Activated CD4-positive, alpha-beta T cell treated with anti-CD3 and anti-CD28 coated beads, Interleukin-2, amount 10 ng/mL, durations not matched to agents 7 days and 5 days (primary cell): ENCODE measurements around the gene EIF3K. TPM values are rescaled to one million over a fixed set of nuclear protein-coding genes. Genes with fewer than 3 reads are reported as not detected.

Experiments
- CTCF ChIA-PET: fragments of 350-600 bp; sonication (Branson Sonifier 250); formaldehyde crosslinking; loops from one replicate; lab custom pipeline; 2021; ENCODE audit warnings: antibody characterized with exemption; lab: Charles Lee
- POLR2A ChIA-PET: fragments of 350-600 bp; sonication (Branson Sonifier 250); formaldehyde crosslinking; loops from one replicate; lab custom pipeline; 2021; ENCODE audit warnings: antibody characterized with exemption; lab: Charles Lee
- DNase-seq: peaks from one replicate; pipeline ENCODE4 v3.0.0-alpha.2; 2020
- H3K27ac Mint-ChIP-seq: one replicate; pipeline ENCODE4 v1.8.0; 2021; ENCODE audit warnings: mild to moderate bottlenecking, moderate library complexity, mixed read lengths
- H3K27me3 Mint-ChIP-seq: one replicate; pipeline ENCODE4 v1.8.0; 2021; ENCODE audit warnings: mixed read lengths
- H3K36me3 Mint-ChIP-seq: one replicate; pipeline ENCODE4 v1.8.0; 2021; ENCODE audit warnings: low read depth, mixed read lengths
- H3K4me1 Mint-ChIP-seq: one replicate; pipeline ENCODE4 v1.8.0; 2021; ENCODE audit warnings: mixed read lengths
- H3K4me3 Mint-ChIP-seq: one replicate; pipeline ENCODE4 v1.8.0; 2021; ENCODE audit warnings: mild to moderate bottlenecking, moderate library complexity, mixed read lengths
- H3K9me3 Mint-ChIP-seq: one replicate; pipeline ENCODE4 v1.8.0; 2021; ENCODE audit warnings: mixed read lengths
- total RNA-seq, 2 experiments: library from RNA; stranded (reverse); gene quantifications; one replicate each; pipeline ENCODE4 v1.2.3, GENCODE V29; 2021

The EIF3K gene
- total RNA-seq, 2 experiments from 2014 or later, result 309 to 318 TPM

- H3K9me3 Mint-ChIP-seq, result peaks cover 4% of the 10 kb centered on the region
- CTCF ChIA-PET, result interaction anchor here (0.5 to 2.2 kb wide), 13 partner anchors 8 to 170 kb away, joined by 3 to 7 read pairs (median 3); no protein-coding TSS in a partner anchor
- POLR2A ChIA-PET, result no interaction called here
- peak; percentile 27 for DNase-seq
- peak overlapping the region; percentile 41 for H3K4me3 Mint-ChIP-seq
- peaks cover 85% of the 10 kb centered on the region for H3K4me1 Mint-ChIP-seq
- peak overlapping the region; percentile 68 for H3K27ac Mint-ChIP-seq
- H3K36me3 Mint-ChIP-seq, result peaks cover 37% of the 10 kb centered on the region
- no peaks in the 10 kb centered on the region for H3K27me3 Mint-ChIP-seq
These were observed 66.9 kb downstream of the EIF3K start for GRCh38 chr19:38685666-38686529.

- Mint-ChIP-seq H3K27me3 (no peaks in the 10 kb centered on the region), H3K4me3 (peak overlapping the region; percentile 41), H3K36me3 (peaks cover 32% of the 10 kb centered on the region), H3K9me3 (peaks cover 4% of the 10 kb centered on the region), H3K27ac (peak overlapping the region; percentile 68), H3K4me1 (peaks cover 82% of the 10 kb centered on the region)
- POLR2A ChIA-PET, result no interaction called here
- CTCF ChIA-PET, result interaction anchor here (0.5 to 2.2 kb wide), 13 partner anchors 9 to 171 kb away, joined by 3 to 7 read pairs (median 3); no protein-coding TSS in a partner anchor
- peak; percentile 49 for DNase-seq
These were observed 67.5 kb downstream of the EIF3K start for GRCh38 chr19:38686530-38686888.

Other genes with a start within 250 kb of the EIF3K start
- gene PSMD8, start 244.6 kb upstream of the EIF3K start, total RNA-seq, result 100 to 1,000 TPM; 178 to 186 TPM
- not detected for gene GGN, start 231.2 kb upstream of the EIF3K start, total RNA-seq
- 1 to 10 TPM; 1.2 to 1.8 TPM for gene SPRED3, start 230.5 kb upstream of the EIF3K start, total RNA-seq
- 10 to 100 TPM; 27.5 to 37.2 TPM for gene FAM98C, start 216.1 kb upstream of the EIF3K start, total RNA-seq
- 1 to 10 TPM; 2.6 to 3.8 TPM for gene RASGRP4, start 193.0 kb upstream of the EIF3K start, total RNA-seq
- 1 to 10 TPM in 1 of 2 experiments, under 1 TPM in 1; 0.79 to 1.0 TPM for gene RYR1, start 185.5 kb upstream of the EIF3K start, total RNA-seq
- 100 to 1,000 TPM; 282 to 313 TPM for gene MAP4K1, start 1.2 kb upstream of the EIF3K start, total RNA-seq
- 100 to 1,000 TPM; 337 to 354 TPM for gene ACTN4, start 28.5 kb downstream of the EIF3K start, total RNA-seq
- gene CAPN12, start 125.3 kb downstream of the EIF3K start, total RNA-seq, result 1 to 10 TPM; 3.5 to 3.7 TPM
- not detected for gene LGALS7, start 154.3 kb downstream of the EIF3K start, total RNA-seq
- gene LGALS7B, start 170.0 kb downstream of the EIF3K start, total RNA-seq, result not detected
- 1 to 10 TPM; 2.1 to 2.3 TPM for gene LGALS4, start 193.8 kb downstream of the EIF3K start, total RNA-seq
- 100 to 1,000 TPM; 143 to 144 TPM for gene ECH1, start 212.6 kb downstream of the EIF3K start, total RNA-seq
- 100 to 1,000 TPM; 517 to 535 TPM for gene HNRNPL, start 230.8 kb downstream of the EIF3K start, total RNA-seq